Fibroblast of skin of back (primary cell): Measurements from ENCODE around the gene PSMD9.
"Not testable (repeated sequence)": the region's sequence is repeated elsewhere in the genome, so short reads cannot be mapped to it uniquely, and the experiment has no call there.

ENCODE experiments used
- DNase-seq: peaks from one replicate; pipeline ENCODE4 v3.0.0-alpha.2; 2013

Gene PSMD9

DNA sequence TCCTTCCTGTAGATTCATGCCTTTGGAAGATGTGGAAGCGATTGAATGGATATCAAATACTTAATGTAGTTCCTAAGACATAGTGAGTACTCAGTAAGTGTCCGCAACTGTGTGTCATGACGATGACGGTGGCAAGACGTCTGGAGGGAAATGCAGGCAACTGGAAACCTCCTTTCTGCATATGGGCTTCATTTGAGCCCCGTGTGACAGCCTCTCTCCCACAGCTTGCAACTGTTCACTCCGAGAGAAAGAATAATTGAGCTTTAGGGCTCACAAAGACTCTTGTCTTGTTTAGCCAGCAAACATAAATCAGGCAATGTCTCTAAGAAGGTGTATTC lies 36.7 kb downstream of the PSMD9 start:
- DNase-seq = peak; percentile 82

DNA sequence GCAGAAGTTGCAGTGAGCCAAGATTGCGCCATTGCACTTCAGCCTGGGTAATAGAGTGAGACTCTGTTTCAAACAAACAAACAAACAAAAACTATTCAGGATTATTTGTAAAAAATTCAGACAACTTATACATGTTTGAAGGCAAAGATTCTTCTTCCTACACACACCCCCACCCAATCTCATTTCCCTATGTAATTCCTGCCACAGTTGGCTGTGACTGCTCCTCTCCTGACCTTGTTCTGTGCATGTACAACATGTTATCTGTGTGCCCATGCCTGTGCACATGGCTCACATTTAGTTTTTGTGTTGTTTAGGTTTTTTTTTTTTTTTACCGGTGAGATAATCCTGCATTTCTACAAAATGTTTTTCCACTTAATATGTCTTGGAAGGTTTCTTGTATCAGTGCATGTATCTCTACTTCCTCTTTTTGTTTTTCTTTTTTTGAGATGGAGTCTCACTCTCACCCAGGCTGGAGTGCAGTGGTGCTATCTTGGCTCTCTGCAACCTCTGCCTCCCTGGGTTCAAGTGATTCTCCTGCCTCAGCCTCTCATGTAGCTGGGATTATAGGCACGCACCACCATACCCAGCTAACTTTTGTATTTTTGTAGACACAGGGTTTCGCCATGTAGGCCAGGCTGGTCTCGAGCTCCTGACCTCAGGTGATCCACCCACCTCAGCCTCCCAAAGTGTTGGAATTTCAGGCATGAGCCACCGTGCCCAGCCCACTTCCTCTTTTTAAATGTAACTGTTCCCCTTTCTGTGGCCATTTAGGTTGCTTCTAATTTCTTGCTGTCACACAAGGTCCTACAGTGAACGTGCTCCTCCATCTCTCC lies 38.5 kb downstream of the PSMD9 start:
- no peak for DNase-seq

GRCh38 chr12:121927813-121928212 lies 39.2 kb downstream of the PSMD9 start:
- DNase-seq = no peak

- not testable (repeated sequence) for DNase-seq
These were observed 41.0 kb downstream of the PSMD9 start for GRCh38 chr12:121929545-121929944.

DNA sequence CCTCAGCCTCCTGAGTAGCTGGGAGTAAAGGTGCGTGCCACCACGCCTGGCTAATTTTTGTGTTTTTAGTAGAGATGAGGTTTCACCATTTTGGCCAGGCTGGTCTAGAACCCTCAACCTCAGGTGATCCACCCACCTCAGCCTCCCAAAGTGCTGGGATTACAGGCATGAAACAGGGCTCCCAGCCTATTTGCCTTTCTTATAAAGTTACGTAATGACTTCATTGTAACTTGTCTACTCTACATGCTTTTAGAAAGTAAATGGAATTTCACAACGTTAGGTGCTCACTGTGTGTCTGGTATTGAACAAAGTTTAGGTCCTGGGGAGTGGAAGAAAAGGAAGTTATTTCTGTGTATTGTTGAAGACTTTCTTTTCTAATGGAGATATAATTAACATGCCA lies 42.3 kb downstream of the PSMD9 start:
- DNase-seq = no peak

DNA sequence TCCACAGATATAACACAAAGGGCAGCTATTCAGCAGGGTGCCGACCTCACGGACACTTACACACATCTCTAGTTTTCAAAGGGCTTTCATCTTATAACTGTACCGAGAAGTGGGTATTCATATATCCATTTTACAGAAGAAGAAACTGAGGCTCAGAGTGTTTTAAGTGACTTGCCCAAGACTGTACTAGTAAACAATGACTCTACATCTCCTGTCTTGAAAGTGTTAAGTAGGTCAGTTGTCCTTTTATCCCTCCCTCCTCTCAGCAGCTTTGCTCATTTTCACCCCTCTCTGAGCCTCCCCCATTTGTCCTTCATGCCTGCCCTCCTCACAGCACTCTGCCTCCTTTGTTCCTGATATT lies 43.6 kb downstream of the PSMD9 start:
- DNase-seq = no peak

DNA sequence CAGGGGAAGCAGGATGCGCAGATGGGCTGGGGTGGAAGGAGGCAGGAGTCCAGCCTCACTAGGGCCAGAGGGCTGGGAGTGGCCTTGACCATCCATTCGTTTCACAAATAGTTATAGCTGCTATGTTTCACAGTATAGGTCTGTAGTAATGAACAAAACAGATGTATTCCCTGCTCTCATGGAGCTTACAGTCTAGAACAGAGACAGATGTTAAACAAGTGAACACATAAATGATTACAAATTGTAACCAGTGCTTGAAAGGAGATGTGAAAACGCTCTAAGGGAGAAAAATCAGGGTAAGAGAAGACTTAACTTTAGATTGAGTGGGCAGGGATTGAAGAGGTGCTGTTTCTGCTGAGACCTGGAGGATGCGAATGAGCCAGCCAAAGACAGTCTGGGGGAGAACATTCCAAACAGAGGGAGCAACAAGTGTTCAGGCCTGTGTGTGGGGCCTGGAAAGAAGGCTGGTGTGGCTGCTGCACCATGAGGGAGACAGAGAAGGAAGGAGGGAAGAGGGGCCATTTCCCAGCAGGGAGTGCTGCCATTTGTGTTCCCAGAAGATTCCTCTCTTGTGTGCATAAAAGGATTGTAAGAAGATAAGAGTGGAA lies 44.4 kb downstream of the PSMD9 start:
- no peak for DNase-seq

DNA sequence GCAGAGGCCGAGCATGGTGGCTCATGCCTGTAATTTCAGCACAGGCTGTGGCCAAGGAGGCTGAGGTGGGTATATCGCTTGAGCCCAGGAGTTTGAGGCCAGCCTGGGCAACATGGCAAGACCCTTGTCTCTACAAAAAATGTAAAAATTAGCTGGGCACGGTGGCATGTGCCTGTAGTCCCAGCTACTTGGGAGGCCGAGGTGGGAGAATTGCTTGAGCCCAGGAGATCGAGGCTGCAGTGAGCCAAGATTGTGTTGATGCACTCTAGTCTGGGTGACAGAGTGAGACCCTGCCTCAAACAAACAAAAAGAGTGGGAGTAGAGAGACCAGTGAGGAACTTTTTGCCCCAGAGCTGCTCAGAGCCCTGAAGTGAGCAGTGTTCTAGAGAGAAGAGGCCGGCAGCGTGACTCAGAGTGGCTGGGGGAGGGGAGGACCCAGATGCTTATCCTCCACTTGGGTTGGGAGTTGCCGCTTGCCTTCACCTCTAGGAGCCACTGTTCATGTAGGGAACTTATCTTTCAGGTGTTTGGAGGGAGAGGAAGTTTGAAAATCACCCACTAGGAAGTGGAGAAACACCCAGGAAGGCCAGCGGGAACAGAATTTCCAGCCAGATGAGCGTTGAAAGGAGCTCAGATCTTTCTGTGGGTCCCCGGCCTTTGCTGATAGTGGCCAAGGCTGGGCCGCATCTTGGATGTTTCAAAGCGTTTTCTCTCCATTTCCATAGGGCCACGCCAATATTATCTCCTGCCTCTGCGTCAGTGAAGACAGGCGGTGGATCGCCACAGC lies 45.1 kb downstream of the PSMD9 start:
- DNase-seq = peak; percentile 24

- peak; percentile 14 for DNase-seq
These were observed 45.7 kb downstream of the PSMD9 start for GRCh38 chr12:121934309-121934664.

DNA sequence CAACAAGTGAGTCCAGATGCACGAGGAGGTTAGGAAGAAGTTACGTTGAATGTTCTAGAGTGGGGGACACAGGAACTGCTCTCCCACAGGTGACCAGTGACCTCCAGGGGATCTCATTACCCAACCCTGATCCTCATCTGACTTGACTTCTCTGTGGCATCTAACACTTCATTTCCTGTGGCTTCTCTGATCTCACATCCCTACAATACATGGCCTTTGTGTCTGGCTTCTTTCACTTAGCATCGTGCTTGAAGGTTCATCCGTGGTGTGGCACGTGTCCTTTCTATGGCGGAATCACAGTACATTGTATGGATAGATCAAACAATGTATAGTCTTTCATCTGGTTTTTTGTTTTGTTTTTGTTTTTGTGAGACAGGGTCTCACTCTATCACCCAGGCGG lies 49.1 kb downstream of the PSMD9 start:
- DNase-seq = no peak

GRCh38 chr12:121939186-121939585 lies 50.6 kb downstream of the PSMD9 start:
- DNase-seq = no peak

- no peak for DNase-seq
These were observed 51.6 kb downstream of the PSMD9 start for GRCh38 chr12:121939992-121940766.

DNA sequence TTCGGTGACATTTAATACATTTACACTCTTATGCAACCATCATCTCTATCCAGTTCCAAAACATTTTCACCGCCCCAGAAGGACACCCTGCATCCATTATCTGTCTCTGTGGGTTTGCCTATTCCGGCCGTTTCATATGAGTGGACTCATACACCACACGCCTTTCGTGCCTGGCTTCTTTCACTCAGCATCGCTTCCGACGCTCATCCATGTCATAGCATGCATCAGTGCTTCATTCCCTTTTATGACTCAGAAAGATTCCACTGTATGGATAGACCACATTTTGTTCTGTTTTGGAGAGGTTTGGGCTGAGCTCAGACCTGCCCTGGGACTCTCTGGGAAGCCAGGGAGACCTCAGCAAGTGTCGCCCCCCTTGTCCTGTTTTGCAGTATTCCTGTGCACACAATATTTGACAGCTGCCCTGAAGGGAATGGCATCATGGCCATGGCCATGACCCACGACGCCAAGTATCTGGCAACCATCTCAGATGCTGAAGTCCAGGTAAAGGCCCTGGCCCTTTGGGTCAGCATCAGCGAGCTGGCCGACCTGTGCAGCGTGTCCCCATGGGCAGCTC lies 53.6 kb downstream of the PSMD9 start:
- peak; percentile 43 for DNase-seq

- no peak for DNase-seq
These were observed 55.3 kb downstream of the PSMD9 start for GRCh38 chr12:121943926-121944325.

GRCh38 chr12:121946313-121947025 lies 57.9 kb downstream of the PSMD9 start:
- no peak for DNase-seq

GRCh38 chr12:121947981-121948380 lies 59.4 kb downstream of the PSMD9 start:
- DNase-seq = no peak

DNA sequence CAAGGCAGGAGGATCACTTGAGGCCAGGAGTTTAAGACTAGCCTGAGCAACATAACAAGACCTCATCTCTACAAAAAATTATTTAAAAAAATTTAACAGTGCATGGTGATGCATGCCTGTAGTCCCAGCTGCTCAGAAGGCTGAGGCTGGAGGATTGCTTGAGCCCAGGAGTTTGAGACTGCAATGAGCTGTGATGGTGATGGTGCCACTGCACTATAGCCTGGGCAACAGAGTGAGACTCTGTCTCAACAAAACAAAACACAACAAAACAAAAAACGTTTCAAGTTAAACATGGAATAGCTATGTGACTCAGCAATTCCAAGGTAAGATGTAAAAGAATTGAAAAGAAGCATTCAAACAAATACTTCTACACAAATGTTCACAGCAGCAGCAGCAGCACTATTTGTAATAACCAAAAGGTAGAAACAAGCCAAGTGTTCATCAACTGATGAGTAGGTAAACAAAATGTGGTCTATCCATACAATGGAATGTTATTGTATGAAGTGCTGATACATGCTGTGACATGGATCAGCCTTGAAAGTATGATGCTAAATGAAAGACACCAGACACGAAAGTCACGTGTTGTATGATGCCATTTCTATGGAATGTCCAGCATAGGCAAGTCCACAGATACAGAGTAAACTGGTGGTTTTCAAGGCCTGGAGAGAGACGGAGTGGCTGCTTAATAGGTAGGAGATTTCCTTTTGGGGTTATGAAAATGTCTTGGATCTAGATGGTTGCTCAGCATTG lies 61.2 kb downstream of the PSMD9 start:
- peak; percentile 90 for DNase-seq

- DNase-seq = no peak
These were observed 64.6 kb downstream of the PSMD9 start for GRCh38 chr12:121953117-121953692.

DNA sequence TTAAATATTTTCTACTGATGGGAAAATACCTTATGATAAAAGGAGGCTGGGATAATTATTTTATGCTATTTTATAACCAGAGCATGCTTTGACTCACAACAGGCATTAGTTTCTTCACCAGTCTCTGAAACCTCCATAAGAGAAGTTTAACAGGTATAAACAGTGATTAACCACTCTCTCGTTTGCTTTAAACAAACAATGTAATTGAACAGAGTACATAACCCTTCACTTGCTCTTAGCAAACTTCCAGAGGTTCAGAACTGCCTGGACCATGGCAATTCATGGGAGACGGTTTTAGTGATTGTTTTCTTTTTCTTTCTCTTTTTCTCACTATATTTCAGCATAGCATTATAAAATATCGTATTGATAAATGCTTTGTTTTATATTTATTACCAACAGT lies 65.1 kb downstream of the PSMD9 start:
- DNase-seq = no peak
